A673 (cell line): ENCODE data around the gene RPL39L. TPM values are rescaled to one million over a fixed set of nuclear protein-coding genes. Genes with fewer than 3 reads are reported as not detected.

Experiments used
- BruUV-seq: library from RNA; stranded (reverse); fragments of 400-500 nt; replicated peaks from 2 replicates; lab custom pipeline; 2021; lab: Mats Ljungman, UMichigan
- CTCF ChIA-PET: fragments of 300-600 bp; sonication (Branson Sonifier 250); formaldehyde crosslinking; loops from one replicate; lab custom pipeline; 2022; ENCODE audit warnings: antibody characterized with exemption; lab: Charles Lee
- POLR2A ChIA-PET: fragments of 300-600 bp; sonication (Branson Sonifier 250); formaldehyde crosslinking; loops from one replicate; lab custom pipeline; 2022; ENCODE audit warnings: antibody characterized with exemption; ENCODE audit not compliant: low non-redundant PET; lab: Charles Lee
- DNase-seq: peaks from one replicate; pipeline ENCODE4 v3.0.0-alpha.2; 2015; ENCODE audit warnings: low spot score
- H3K27ac ChIP-seq: fragments of 200-600 bp; sonication (generic); 2 replicates; pipeline ENCODE4 v1.5.1; 2016; ENCODE audit warnings: mixed run types, low read depth, mild to moderate bottlenecking, mixed read lengths, antibody characterized with exemption, low read length; ENCODE audit not compliant: poor library complexity, severe bottlenecking
- H3K27me3 ChIP-seq: fragments of 200-600 bp; sonication (generic); replicated peaks from 2 replicates; pipeline ENCODE4 v1.6.1; 2017; ENCODE audit warnings: mixed run types, low read depth, mild to moderate bottlenecking, mixed read lengths, antibody characterized with exemption, low read length; ENCODE audit not compliant: insufficient read depth, poor library complexity
- H3K36me3 ChIP-seq: fragments of 200-600 bp; sonication (generic); 2 replicates; pipeline ENCODE4 v1.6.1; 2016; ENCODE audit warnings: mixed run types, mild to moderate bottlenecking, mixed read lengths, antibody characterized with exemption, low read length; ENCODE audit not compliant: insufficient read depth, poor library complexity, severe bottlenecking
- H3K4me1 ChIP-seq: fragments of 200-600 bp; sonication (generic); 2 replicates; pipeline ENCODE4 v1.6.1; 2017; ENCODE audit warnings: mixed run types, mild to moderate bottlenecking, mixed read lengths, antibody characterized with exemption, low read length; ENCODE audit not compliant: insufficient read depth, poor library complexity, severe bottlenecking
- H3K4me3 ChIP-seq: fragments of 200-600 bp; sonication (generic); 2 replicates; pipeline ENCODE4 v1.5.1; 2016; ENCODE audit warnings: low read depth, mixed run types, mild to moderate bottlenecking, mixed read lengths, low read length; ENCODE audit not compliant: poor library complexity, severe bottlenecking
- H3K9me3 ChIP-seq: fragments of 200-600 bp; sonication (generic); 2 replicates; pipeline ENCODE4 v1.6.1; 2016; ENCODE audit warnings: mixed run types, low read depth, mild to moderate bottlenecking, mixed read lengths, antibody characterized with exemption, low read length; ENCODE audit not compliant: poor library complexity, severe bottlenecking
- CTCF ChIP-seq: fragments of 300-800, 200-600 bp; sonication (generic); conservative IDR thresholded peaks from 2 replicates; pipeline ENCODE4 v1.5.1; 2017; ENCODE audit warnings: low read depth, mild to moderate bottlenecking, antibody characterized with exemption, low read length, moderate library complexity, mixed read lengths
- EZH2 ChIP-seq: fragments of 200-600 bp; sonication (generic); IDR thresholded peaks from 2 replicates; pipeline ENCODE4 v1.6.1; 2017; ENCODE audit warnings: borderline replicate concordance, low read depth, mild to moderate bottlenecking, mixed read lengths, antibody characterized with exemption, low read length; ENCODE audit not compliant: poor library complexity, severe bottlenecking
- intact Hi-C: fragments of 100-400 bp; cut with micrococcal nuclease; formaldehyde crosslinking; loops from one replicate; pipeline ENCODE4 v1.10.0; 2022; ENCODE audit not compliant: unreplicated experiment
- total RNA-seq: library from RNA; stranded (reverse); gene quantifications from 2 replicates; pipeline ENCODE4 v1.2.3, GENCODE V29; 2021

RPL39L gene
- total RNA-seq, 1 experiment from 2014 or later = 35.3 TPM

- POLR2A ChIA-PET = no interaction called here
- intact Hi-C loops = no loop called here
- Histone ChIP-seq H3K4me1 (peaks cover 14% of the 10 kb centered on the region), H3K27ac (no peak overlapping the region), H3K27me3 (no peaks in the 10 kb centered on the region), H3K4me3 (no peak overlapping the region), H3K9me3 (peaks cover 31% of the 10 kb centered on the region), H3K36me3 (no peaks in the 10 kb centered on the region)
- no TSS peak for BruUV-seq
- TF ChIP-seq CTCF = no peak
- no peak for TF ChIP-seq EZH2
- no peak for DNase-seq
- CTCF ChIA-PET = no interaction called here
These were observed 40.3 kb downstream of the RPL39L start for GRCh38 chr3:187098923-187099512.

DNA sequence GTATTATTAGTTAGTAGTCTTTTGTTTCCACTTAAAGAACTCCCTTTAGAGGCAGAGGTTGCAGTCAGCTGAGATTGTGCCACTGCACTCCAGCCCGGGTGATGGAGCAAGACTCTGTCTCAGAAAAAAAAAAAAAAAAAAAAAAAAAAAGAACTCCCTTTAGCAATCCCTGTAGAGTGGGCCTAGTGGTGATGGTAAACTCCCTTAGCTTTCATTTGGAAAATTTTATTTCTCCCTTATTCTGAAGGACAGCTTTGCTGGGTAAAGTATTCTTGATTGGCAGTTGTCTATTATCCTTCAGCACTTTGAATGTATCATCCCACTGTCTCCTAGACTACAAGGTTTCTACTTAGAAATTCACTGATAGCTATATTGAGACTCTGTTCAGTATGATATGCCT lies 46.0 kb downstream of the RPL39L start:
- TF ChIP-seq CTCF = no peak
- no peak for TF ChIP-seq EZH2
- Histone ChIP-seq H3K4me3 (no peak overlapping the region), H3K27ac (no peak overlapping the region), H3K4me1 (no peaks in the 10 kb centered on the region), H3K36me3 (no peaks in the 10 kb centered on the region), H3K9me3 (peaks cover 24% of the 10 kb centered on the region), H3K27me3 (no peaks in the 10 kb centered on the region)
- BruUV-seq = no TSS peak
- no peak for DNase-seq
- intact Hi-C loops = no loop called here
- CTCF ChIA-PET = no interaction called here
- POLR2A ChIA-PET = no interaction called here

GRCh38 chr3:187088701-187089100 lies 50.6 kb downstream of the RPL39L start:
- peaks cover 15% of the 10 kb centered on the region for H3K9me3 ChIP-seq
- DNase-seq = no peak
- H3K4me1 ChIP-seq = peaks cover 19% of the 10 kb centered on the region
- no peak overlapping the region for H3K4me3 ChIP-seq
- no peaks in the 10 kb centered on the region for H3K36me3 ChIP-seq
- no peak for TF ChIP-seq CTCF
- TF ChIP-seq EZH2 = no peak
- POLR2A ChIA-PET = no interaction called here
- H3K27me3 ChIP-seq = no peaks in the 10 kb centered on the region
- CTCF ChIA-PET = no interaction called here
- intact Hi-C loops = no loop called here
- BruUV-seq = no TSS peak
- H3K27ac ChIP-seq = no peak overlapping the region
